Esophagus muscularis mucosa (tissue), 4 donors: ENCODE measurements around the gene PPDPF.

Experiments
- EP300 ChIP-seq: sonication (generic); formaldehyde crosslinking; IDR thresholded peaks from one replicate; pipeline ENCODE4 v1.6.1; 2017; ENCODE audit warnings: antibody characterized with exemption
- POLR2AphosphoS5 ChIP-seq, 2 donors: sonication (generic); formaldehyde crosslinking; IDR thresholded peaks; one replicate each; pipeline ENCODE4 v1.6.1; 2017; ENCODE audit warnings: antibody characterized with exemption in 2 of 2
- TF ChIP-seq, protein P1 (sequence below), 3 experiments: fragments of 200-600 bp in 2 of 3; fragments of 450-650 bp in 1 of 3; sonication (generic) in 2 of 3; IDR thresholded peaks; one replicate each; pipeline ENCODE4 v1.5.1; 2017 to 2019; ENCODE audit warnings: antibody characterized with exemption in 3 of 3, mild to moderate bottlenecking in 2 of 3, moderate library complexity in 1 of 3

DNA sequence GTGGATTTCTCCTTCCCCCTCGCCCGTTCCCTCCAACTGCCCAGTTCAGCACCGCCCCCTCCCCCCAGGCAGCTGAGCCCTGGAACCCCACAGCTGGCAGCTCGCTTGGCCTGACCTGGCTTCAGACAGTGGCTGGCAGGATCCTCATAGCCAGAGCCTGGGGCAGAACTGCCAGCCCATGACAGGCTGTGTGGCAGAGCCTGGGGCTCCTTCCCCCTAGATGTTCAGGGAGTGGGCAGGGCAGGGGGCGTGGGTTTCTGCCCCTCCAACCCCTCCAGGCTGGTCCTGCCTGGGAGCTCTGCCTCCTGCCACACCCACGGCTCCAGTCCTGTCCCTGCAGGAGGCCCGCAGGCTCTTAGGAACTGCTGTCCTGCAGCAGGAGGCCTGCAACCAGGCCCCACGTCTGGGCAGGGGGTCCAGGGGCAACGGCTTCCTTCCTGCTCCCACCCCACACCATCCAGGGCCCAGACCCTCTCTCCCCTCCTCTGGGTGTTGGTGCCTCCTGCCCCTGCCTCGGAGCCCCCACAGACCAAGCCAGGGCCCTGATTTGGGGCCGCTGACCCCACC, 38.5 kb upstream of the PPDPF start:
- TF ChIP-seq, protein P1, sequence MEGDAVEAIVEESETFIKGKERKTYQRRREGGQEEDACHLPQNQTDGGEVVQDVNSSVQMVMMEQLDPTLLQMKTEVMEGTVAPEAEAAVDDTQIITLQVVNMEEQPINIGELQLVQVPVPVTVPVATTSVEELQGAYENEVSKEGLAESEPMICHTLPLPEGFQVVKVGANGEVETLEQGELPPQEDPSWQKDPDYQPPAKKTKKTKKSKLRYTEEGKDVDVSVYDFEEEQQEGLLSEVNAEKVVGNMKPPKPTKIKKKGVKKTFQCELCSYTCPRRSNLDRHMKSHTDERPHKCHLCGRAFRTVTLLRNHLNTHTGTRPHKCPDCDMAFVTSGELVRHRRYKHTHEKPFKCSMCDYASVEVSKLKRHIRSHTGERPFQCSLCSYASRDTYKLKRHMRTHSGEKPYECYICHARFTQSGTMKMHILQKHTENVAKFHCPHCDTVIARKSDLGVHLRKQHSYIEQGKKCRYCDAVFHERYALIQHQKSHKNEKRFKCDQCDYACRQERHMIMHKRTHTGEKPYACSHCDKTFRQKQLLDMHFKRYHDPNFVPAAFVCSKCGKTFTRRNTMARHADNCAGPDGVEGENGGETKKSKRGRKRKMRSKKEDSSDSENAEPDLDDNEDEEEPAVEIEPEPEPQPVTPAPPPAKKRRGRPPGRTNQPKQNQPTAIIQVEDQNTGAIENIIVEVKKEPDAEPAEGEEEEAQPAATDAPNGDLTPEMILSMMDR (IDR thresholded peaks at IDR 0.05) = no peak
- no peak for TF ChIP-seq POLR2AphosphoS5 (IDR thresholded peaks at IDR 0.05)
- no peak for TF ChIP-seq EP300
